GM21447 (cell line): ENCODE measurements around the gene MTF1.
A peak's percentile ranks its signal among the peaks of the same experiment; 100 is the strongest.
"Not testable (repeated sequence)": the region's sequence is repeated elsewhere in the genome, so short reads cannot be mapped to it uniquely, and the experiment has no call there.

Experiments
- ATAC-seq: cut with Tn5 transposase; IDR thresholded peaks from one replicate; pipeline ENCODE4 v1.9.1; 2021; ENCODE audit not compliant: unreplicated experiment

Gene MTF1

DNA sequence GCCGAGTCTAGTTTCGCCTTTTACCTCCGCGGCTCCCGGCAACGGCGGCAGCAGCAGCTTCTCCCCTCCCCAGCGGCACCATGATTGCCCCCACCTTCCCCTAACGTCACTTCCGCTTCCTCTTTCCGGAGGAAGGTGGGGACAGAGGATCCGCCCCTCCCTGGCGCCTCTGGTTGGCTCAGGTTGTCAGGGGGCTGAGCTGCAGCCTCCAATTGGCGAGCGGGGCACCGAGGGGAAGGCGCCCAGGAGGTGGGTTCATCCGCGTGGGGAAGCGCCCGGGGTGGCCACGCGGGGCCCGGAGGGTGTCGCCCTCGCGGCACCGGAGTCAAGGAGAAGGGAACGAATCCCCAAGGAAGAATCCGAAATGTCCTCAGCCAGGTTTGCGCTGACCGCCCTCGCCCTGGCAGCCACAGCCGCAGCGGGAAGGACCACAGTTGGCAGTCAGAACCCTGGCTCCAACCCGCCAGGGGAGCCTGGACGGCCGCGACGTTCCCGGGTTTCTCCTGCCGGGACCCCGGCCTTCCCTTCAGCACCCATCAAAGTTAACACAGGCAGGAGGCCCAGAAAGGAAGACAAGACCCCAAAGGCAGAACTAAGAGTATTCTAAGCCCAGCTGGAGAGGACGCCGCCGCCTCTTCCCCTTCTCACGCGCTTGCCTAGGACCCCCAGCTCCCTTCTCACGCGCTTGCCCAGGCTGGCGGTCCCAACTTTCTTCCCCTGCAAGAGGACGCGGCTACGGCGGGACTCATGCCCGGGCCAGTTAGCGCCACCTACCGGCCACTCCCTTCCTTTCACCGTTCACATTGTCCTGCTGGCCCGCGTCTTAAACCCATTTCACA, at the start of gene MTF1:
TSS of gene MTF1 (minus strand) at position 86 of the 839 bp plus-strand sequence. CDS start 1,934 bp downstream, outside the sequence.
- peak; percentile 92 for ATAC-seq

DNA sequence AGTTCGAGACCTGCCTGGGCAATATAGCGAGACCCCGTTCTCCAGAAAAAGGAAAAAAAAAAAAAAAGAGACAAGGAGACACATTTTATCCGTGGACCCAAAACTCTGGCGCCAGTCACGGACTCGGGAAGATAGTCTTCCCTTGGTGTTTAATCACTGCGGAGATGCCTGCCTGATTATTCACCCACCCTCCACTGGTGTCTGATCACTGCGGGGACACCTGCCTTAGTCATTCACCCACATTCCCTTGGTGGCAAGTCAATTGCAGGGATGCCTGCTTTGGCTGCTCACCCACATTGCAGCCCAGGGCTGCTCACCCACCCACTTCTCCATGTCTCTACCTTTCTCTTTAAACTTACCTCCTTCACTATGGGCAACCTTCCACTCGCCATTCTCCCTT, 49.1 kb upstream of the MTF1 start:
- ATAC-seq: not testable (repeated sequence)

DNA sequence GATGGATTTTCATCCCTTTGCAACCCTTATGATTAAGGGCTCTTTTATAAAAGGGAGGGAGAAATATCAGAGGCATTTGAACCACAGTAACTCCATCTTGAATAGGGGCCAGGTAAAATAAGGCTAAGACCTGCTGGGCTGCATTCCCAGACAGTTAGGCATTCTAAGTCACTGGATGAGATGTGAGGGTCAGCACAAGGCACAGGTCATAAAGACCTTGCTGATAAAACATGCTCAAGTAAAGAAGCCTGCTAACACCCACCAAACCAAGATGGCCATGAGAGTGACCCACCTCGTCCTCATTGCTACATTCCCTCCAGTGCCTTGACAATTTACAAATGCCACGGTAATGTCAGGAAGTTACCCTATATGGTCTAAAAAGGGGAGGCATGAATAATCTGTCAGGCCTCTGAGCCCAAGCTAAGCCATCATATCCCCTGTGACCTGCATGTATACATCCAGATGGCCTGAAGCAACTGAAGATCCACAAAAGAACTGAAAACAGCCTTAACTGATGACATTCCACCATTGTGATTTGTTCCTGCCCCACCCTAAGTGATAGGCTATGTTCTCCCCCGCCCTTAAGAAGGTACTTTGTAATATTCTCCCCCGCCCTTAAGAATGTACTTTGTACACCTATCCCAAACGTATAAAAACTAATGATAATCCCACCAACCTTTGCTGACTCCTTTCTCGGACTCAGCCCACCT, 48.2 kb upstream of the MTF1 start:
- not testable (repeated sequence) for ATAC-seq

DNA sequence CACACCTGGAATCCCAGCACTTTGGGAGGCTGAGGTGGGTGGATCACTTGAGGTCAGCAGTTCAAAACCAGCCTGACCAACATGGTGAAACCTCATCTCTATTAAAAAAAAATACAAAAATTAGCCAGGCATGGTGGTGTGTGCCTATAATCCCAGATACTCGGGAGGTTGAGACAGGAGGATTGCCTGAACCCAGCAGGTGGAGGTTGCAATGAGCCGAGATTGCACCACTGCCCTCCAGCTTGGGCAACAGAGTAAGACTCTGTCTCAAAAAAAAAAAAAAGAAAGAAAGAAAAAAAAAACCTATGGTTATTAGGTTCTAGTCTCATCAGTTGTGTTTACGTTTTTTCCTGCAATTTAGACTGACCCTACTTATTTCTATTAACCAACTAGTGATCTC, 47.2 kb upstream of the MTF1 start:
- not testable (repeated sequence) for ATAC-seq

DNA sequence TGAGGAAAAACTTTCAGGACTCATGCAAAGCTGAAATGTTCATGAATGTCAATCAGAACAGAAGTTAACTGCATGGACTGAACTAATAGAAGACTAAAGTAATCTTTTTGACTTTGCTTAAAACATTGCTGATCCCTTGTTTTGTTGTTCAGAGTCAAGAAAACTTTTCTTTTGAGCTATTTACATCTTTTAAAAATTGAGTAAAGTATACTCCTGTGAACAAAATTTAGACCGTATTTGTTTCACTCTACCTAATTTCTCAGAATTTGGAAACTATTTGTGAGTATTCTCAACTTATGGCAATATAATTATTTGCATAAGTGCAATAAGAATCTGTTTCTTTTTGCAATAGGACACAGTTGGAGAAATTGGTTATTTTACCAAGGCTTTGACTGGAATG, 46.3 kb upstream of the MTF1 start:
- no peak for ATAC-seq

DNA sequence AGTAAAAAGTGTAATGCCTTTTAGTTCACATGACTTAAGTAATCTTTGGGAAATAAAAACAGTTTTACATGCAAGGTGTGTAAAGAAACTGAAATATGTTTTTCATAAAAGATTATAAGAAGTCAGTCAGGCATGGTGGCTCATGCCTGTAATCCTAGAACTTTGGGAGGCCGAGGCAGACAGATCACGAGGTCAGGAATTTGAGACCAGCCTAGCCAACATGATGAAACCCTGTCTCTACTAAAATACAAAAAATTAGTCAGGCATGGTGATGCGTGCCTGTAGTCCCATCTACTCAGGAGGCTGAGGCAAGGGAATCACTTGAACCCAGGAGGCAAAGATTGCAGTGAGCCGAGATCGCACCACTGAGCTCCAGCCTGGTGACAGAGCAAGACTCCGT, 44.5 kb upstream of the MTF1 start:
- ATAC-seq: not testable (repeated sequence)

DNA sequence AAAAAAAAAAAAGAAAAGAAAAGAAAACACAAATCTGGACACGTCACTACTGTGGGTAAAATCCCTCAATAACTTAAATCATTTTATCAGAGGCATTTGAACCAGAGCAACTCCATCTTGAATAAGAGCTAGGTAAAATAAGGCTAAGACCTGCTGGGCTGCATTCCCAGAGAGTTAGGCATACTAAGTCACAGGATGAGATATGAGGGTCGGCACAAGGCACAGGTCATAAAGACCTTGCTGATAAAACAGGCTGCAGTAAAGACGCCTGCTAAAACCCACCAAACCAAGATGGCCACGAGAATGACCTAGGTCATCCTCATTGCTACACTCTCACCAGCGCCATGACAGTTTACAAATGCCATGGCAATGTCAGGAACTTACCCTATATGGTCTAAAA, 43.6 kb upstream of the MTF1 start:
- no peak for ATAC-seq

DNA sequence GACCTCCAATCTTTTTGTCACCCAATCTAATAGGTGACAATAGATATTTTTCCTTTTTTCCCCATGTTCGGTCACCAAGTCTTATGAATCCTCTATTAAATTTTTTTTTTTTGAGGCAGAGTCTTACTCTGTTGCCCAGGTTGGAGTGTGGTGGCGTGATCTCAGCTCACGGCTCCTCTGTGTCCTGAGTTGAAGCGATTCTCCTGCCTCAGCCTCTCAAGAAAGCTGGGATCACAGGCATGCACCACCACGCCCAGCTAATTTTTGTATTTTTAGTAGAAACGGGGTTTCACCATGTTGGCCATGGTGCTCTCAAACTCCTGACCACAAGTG, 42.5 kb upstream of the MTF1 start:
- ATAC-seq: peak; percentile 16

DNA sequence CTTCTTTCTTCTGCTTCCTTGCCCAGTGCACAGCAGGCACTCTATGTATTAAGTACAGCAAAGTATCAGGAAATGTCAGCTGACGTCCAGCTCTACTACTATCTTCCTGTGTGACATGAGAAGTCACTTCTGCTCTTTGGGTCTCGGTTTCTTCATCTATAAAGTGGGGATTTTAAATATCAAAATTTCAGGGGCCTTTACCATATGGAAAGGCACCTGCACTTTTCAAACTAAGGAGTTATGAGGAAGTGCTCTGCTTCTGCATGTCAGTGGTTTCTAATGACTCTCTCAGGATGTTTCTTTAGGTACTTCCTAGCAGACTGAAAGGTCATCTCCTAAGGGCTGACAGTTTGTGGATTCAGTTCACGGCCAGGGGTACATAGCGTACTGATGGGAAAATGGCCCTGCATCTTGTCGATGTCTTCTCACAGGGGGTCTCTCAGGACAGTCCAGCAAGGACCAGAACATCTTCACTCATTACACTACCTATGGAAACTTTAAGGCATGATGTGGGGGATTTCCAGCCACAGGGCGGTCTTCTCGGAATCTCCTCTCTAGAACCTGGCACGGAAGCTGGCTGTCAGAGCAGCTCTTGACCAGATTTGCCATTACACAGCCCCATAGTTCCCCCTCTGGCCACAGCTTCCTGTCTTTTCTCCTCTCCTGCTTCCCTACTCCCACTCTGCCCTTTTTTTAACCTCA, 42.0 kb upstream of the MTF1 start:
- peak; percentile 83 for ATAC-seq

DNA sequence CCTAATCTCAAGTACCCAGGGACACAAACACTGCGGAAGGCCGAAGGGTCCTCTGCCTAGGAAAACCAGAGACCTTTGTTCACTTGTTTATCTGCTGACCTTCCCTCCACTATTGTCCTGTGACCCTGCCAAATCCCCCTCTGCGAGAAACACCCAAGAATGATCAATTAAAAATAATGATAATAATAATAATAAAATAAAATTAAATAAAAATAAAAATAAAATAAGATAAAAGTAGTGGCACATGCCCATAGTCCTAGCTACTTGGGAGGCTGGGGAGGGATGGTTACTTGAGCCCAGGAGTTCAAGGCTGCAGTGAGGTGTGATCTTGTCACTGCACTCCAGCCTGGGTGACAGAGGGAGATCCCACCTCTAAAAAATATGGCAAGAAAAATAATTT, 38.2 kb upstream of the MTF1 start:
- ATAC-seq: not testable (repeated sequence)

DNA sequence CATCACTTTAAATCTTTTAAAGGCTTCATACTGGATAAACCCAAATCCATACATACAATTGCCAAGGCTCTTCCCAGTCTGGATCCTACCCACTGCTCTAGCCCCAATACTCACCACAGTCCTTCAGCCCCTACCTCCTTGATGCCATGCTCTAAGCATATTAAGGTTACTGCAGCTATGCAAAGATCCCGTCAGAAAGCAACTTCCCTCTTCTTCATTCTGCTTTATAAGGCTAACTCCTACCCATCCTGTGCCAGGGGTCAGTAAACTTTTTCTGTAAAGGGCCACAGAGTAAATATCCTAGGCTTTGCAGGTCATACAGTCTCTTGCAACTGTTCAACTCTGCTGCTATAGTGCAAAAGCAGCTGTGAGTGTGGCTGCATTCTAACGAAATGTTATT, 34.3 kb upstream of the MTF1 start:
- no peak for ATAC-seq

DNA sequence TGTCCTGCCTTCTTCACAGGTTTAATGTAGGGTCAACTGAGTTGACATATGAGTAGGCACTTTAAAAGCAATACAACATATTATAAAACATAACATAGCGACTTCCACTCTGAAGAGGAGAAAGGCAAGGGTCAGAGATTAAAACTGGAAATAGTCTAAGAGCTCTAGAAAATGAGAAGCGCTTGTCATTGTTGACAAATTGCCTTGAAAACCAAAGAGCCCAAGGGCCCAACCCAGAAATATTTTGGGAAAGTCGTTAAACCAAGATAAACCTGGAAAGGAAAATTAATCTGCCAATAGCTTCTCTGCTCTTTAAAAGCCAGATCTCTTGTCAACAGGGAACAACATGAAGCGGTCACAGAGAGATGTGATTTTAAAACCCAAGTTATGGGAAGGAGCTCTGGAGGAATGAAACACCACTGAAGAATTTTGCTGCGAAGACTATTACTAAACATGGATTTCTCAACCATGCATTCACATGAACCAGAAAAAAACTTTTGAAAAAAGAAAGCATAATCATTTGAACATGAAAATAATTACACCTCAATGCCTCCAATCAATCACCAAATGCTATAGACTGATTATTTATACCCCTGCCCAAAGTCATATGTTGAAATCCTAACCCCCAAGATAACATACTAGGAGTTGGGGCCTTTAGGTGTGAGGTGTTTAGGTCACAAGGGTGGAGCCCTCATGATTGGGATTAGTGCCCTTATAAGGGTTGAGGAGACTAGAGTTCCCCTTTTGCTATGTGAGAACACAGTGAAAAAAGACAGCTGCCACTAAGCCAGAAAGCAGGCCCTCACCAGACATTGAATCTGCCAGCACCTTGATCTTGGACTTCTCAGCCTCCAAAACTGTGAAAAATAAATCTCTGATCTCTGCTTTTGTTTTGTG, 33.0 kb upstream of the MTF1 start:
- no peak for ATAC-seq

DNA sequence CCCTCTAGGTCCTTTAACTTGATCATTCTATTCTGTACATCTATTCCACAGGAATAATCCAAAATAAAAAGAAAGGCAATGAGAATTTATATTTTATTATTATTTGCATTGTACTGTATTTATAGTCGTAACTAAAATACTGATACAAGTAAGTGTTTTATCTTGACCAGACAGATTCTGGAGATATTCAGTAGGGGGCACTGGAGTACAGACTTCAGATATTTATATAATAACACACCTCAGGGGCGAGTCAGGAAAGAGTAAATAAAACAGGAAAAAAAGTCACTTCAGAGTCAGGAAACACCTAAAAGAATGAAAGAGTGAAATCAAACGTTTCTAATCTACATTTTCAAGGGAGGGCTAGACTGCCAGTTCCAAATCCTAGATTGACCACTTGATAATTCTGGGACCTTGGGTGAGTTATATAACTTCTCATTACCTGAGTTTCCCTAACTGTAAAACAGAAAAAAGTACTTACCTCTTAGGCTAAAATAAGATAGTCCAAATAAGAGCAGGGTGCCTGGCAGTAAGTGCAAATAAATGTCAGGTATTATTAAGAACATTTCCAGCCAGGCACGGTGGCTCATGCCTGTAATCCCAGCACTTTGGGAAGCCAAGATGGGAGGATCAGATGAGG, 31.1 kb upstream of the MTF1 start:
- ATAC-seq: no peak

DNA sequence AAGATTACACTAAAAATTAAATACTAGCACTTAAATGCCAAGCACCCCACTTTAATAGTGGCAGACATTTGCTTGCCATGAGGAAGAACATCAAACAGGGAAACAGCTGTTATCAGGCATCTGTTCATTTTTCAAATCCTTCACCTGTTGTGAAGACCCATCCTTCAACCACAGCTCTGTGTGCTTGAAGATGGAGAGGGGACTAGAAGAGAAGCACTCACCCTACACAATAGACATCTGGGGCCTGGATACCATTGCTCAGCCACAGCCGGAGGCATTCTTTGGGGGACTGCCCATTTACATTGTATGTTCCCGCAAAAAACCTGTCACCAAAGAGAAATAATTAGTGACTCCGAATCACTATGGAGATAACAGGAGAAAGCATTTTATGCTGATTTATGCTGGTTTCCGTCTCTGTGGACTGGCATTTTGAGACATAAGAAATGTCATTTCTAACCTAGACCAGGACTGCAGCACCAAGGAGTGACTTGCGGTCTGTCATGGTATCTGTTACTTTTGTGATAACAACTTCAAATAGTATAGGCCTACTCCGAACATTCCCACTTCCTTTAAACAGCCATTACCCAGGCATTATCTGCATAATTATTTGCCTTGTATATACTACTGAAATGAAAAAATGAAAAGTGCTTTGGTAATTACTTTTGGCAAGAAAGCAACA, 28.8 kb upstream of the MTF1 start:
- ATAC-seq: no peak

DNA sequence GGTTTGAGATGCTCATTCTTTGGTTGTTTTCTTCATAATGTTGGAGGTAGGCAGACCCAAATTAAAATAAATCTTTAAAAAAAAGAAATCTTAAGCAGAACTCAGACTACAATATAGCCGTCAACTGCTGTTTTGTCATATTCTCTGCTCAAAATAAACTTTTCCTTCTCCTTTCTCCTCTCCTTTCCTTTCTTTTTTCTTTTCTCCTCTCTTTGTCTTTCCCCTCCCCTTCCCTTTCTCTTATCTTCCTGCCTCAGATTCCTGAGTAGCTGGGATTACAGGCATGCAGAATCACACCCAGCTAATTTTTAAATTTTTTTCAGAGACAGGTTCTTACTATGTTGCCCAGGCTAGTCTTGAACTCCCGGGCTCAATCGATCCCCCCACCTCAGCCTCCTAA, 24.8 kb upstream of the MTF1 start:
- no peak for ATAC-seq

DNA sequence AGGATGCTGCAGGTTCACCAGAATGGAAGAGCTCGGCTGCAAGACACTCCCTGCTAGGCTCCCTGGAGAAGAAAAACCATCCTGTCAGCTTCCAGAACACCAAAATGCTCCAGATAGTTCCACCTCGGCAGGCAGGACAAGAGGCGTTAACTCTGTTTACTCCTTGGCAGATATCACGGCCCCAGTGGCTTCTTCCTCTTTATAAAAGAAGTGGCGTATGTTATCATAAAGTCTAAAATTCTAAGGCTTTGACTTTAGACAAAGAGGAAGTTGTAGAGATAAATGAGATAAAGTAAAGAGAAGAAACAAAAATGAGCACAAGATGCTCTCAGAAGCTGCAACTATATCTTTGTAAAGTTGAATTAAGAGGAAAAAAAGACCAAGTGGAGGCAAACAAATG, 24.3 kb upstream of the MTF1 start:
- no peak for ATAC-seq

DNA sequence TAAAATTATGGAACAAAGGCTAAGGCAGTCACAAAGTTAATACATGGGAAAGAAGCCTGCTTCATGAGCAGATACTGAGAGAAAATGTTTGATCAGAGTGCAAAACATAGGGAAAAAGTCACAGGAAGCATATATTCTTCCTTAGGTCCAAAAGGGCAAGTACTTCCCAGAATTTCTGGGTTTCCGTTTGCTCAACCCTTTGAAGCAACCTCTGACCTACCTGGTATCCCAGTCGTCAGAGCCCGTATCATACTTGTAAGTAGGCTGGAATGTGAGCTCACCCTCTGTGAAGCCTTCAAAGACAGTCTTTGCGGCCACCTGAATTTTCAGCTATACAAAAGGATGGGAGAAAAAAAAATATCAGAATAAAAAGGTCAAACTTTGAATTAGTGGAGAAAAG, 20.5 kb upstream of the MTF1 start:
- ATAC-seq: no peak

DNA sequence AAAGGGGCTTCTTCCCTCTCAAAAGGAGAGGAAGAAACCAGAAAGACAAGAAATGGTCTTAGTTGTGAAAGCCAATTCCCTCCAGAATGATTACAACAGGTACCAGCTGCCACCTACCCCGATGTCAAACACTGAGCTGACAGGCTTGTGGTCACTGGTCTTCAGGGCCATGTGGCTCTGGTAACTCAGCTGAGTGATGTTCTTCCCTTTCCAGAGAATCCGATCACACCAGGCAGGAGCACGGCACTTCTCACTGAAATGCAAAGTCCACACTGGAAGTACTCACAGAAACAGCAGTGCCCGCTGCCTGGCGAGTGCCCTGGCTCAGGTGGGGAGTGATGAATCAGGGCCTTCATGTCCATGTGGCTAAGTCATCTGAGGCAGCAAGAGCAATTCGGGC, 18.7 kb upstream of the MTF1 start:
- no peak for ATAC-seq

DNA sequence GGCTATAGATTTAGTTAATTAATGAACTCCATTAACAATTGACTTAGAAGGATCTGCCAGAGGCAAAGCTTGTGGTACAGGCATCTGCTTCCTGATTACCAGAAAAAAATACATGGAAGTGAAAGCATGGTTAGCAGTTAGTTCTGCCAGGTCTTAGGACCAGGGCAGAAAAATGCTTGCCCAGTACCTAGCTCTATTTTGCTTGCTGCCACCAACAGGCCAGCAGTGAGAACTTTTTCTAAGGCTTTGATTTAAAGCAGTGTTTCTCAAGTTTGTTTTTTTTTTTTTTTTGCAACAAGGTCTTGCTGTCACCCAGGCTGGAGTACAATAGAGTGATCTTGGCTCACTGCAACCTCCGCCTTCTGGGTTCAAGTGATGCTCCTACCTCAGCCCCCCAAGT, 16.4 kb upstream of the MTF1 start:
- ATAC-seq: no peak

DNA sequence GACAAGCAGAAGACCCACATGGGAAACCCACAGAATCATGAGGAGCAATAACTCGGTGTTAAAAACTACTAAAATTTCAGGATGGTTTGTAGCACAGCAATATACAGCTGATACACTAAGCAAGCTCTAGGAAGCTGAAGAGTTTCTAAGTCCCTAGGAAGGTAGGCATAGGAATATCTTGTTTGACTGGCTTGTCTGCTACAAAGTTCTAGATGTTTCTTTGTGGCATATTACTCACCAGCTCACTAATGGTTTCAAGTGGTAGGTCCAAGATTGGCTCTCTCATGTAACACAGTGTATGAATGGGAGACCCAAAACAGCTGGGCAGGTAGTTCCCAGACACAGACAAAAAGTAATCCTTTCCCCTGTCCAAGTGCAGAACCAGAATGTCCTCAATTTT, 13.3 kb upstream of the MTF1 start:
- ATAC-seq: no peak
